Fibroblast of villous mesenchyme (primary cell): ENCODE measurements around the gene JAG1. TPM values are rescaled to one million over a fixed set of nuclear protein-coding genes. Genes with fewer than 3 reads are reported as not detected.
A peak's percentile ranks its signal among the peaks of the same experiment; 100 is the strongest.

ENCODE experiments used
- DNase-seq: peaks from one replicate; pipeline ENCODE4 v3.0.0-alpha.2; 2010; ENCODE audit warnings: low read depth
- H3K4me3 ChIP-seq: 2 replicates; pipeline ENCODE4 v1.5.1; 2011; ENCODE audit warnings: low read depth, mild to moderate bottlenecking, low read length
- CTCF ChIP-seq: IDR thresholded peaks from 2 replicates; pipeline ENCODE4 v1.5.1; 2012; ENCODE audit warnings: low read depth, mild to moderate bottlenecking, low read length; ENCODE audit not compliant: insufficient read depth
- total RNA-seq: library from RNA; depleted of rRNA; stranded (reverse); fragments of >200 nt; gene quantifications from 2 replicates; pipeline ENCODE4 v1.2.3, GENCODE V29; 2012

Gene JAG1
- total RNA-seq, 1 donor = 12.1 TPM

GRCh38 chr20:10649797-10650160 lies 24.0 kb downstream of the JAG1 start:
- no peak overlapping the region for H3K4me3 ChIP-seq
- DNase-seq = no peak
- no peak for TF ChIP-seq CTCF

GRCh38 chr20:10649080-10649796 lies 24.6 kb downstream of the JAG1 start:
- TF ChIP-seq CTCF = no peak
- H3K4me3 ChIP-seq = no peak overlapping the region
- no peak for DNase-seq

- peak; percentile 79 for DNase-seq
- H3K4me3 ChIP-seq = no peak overlapping the region
- TF ChIP-seq CTCF = no peak
Measured at GRCh38 chr20:10648651-10649050, 25.1 kb downstream of the JAG1 start.

GRCh38 chr20:10647909-10648308 lies 25.9 kb downstream of the JAG1 start:
- H3K4me3 ChIP-seq = no peak overlapping the region
- no peak for TF ChIP-seq CTCF
- no peak for DNase-seq

GRCh38 chr20:10647471-10647870 lies 26.3 kb downstream of the JAG1 start:
- no peak overlapping the region for H3K4me3 ChIP-seq
- peak; percentile 53 for TF ChIP-seq CTCF
- no peak for DNase-seq

GRCh38 chr20:10646886-10647420 lies 26.8 kb downstream of the JAG1 start:
- no peak for TF ChIP-seq CTCF
- no peak overlapping the region for H3K4me3 ChIP-seq
- DNase-seq = no peak

- no peak for TF ChIP-seq CTCF
- no peak overlapping the region for H3K4me3 ChIP-seq
- DNase-seq = no peak
Measured at GRCh38 chr20:10646006-10646405, 27.8 kb downstream of the JAG1 start.
